H1 (cell line): Measurements from ENCODE around the gene HLA-G. TPM values are rescaled to one million over a fixed set of nuclear protein-coding genes. Genes with fewer than 3 reads are reported as not detected.

Experiments
- CTCF ChIA-PET: fragments of 300-600 bp; sonication (Branson Sonifier 250); formaldehyde crosslinking; loops from one replicate; lab custom pipeline; 2021; ENCODE audit not compliant: partially characterized antibody; lab: Charles Lee
- POLR2A ChIA-PET: fragments of 300-600 bp; sonication (Branson Sonifier 250); formaldehyde crosslinking; loops from one replicate; lab custom pipeline; 2021; ENCODE audit warnings: inconsistent platforms; ENCODE audit not compliant: partially characterized antibody; lab: Charles Lee
- DNase-seq, 2 experiments: peaks; one replicate each; pipeline versions ENCODE4 v3.0.0 to v3.0.0-alpha.2; 2010 to 2022; ENCODE audit warnings: low spot score in 2 of 2, low read depth in 1 of 2, mixed read lengths in 1 of 2
- FAIRE-seq: peaks from 2 replicates; lab custom pipeline; 2011; peaks lifted over from hg19 to GRCh38; lab: Jason Lieb, UNC
- H2AFZ ChIP-seq: 2 replicates; pipeline ENCODE4 v1.8.1; 2012; ENCODE audit warnings: low read length, inconsistent platforms
- H2AK5ac ChIP-seq: 2 replicates; pipeline ENCODE4 v1.6.1; 2013; ENCODE audit warnings: low read depth, low read length
- H2BK120ac ChIP-seq: replicated peaks from 2 replicates; pipeline ENCODE3; 2013; ENCODE audit warnings: low read depth, low read length, inconsistent platforms
- H2BK12ac ChIP-seq: 2 replicates; pipeline ENCODE4 v1.6.1; 2013; ENCODE audit warnings: low read depth, low read length
- H2BK15ac ChIP-seq: 2 replicates; pipeline ENCODE4 v1.6.1; 2013; ENCODE audit warnings: low read length
- H2BK20ac ChIP-seq: 2 replicates; pipeline ENCODE4 v1.6.1; 2013; ENCODE audit warnings: low read length
- H2BK5ac ChIP-seq: 2 replicates; pipeline ENCODE4 v1.6.1; 2013; ENCODE audit warnings: low read depth, low read length
- H3K14ac ChIP-seq: 2 replicates; pipeline ENCODE4 v1.6.1; 2013; ENCODE audit warnings: inconsistent platforms; ENCODE audit not compliant: insufficient read length
- H3K18ac ChIP-seq: 2 replicates; pipeline ENCODE4 v1.6.1; 2013; ENCODE audit warnings: low read length; ENCODE audit errors: extremely low read depth
- H3K23ac ChIP-seq: 2 replicates; pipeline ENCODE4 v1.6.1; 2013; ENCODE audit warnings: inconsistent platforms; ENCODE audit not compliant: insufficient read length
- H3K23me2 ChIP-seq: 2 replicates; pipeline ENCODE4 v1.6.1; 2013; ENCODE audit warnings: low read depth, low read length
- H3K27ac ChIP-seq: 2 replicates; pipeline ENCODE4 v1.6.1; 2011; ENCODE audit warnings: low read depth, low read length, inconsistent platforms
- H3K27me3 ChIP-seq, 4 experiments: replicated peaks in 1 of 4; 1 replicate in 1 of 4; 2 replicates in 3 of 4; pipeline versions ENCODE4 v1.6.1 to v1.8.1; 2011 to 2013; ENCODE audit warnings: low read length in 3 of 4, mild to moderate bottlenecking in 3 of 4, inconsistent platforms in 2 of 4, mixed read lengths in 2 of 4, moderate library complexity in 1 of 4; ENCODE audit not compliant: control insufficient read depth in 3 of 4, insufficient read depth in 3 of 4; ENCODE audit errors: extremely low read depth in 1 of 4
- H3K36me3 ChIP-seq, 4 experiments: 2 replicates each; pipeline versions ENCODE4 v1.6.1 to v1.8.1; 2011 to 2013; ENCODE audit warnings: mild to moderate bottlenecking in 4 of 4, low read length in 3 of 4, moderate library complexity in 2 of 4, control low read depth in 1 of 4, inconsistent platforms in 1 of 4; ENCODE audit not compliant: insufficient read depth in 4 of 4, control insufficient read depth in 2 of 4
- H3K4ac ChIP-seq: replicated peaks from 2 replicates; pipeline ENCODE3; 2013; ENCODE audit warnings: low read length, low read depth, mixed read lengths, inconsistent platforms; ENCODE audit not compliant: insufficient read length
- H3K4me1 ChIP-seq, 4 experiments: replicated peaks in 1 of 4; 1 replicate in 1 of 4; 2 replicates in 3 of 4; pipeline versions ENCODE4 v1.6.1 to v1.8.1; 2011 to 2013; ENCODE audit warnings: low read length in 3 of 4, inconsistent platforms in 2 of 4, mixed read lengths in 1 of 4; ENCODE audit not compliant: insufficient read depth in 4 of 4, control insufficient read depth in 3 of 4
- H3K4me2 ChIP-seq, 2 experiments: 2 replicates each; pipeline versions ENCODE4 v1.6.1 to v1.8.1; 2011 to 2013; ENCODE audit warnings: low read depth in 2 of 2, low read length in 2 of 2, control low read depth in 1 of 2, inconsistent platforms in 1 of 2, mild to moderate bottlenecking in 1 of 2; ENCODE audit not compliant: insufficient read depth in 1 of 2
- H3K4me3 ChIP-seq, 4 experiments: fragments of 200-600, 300-600 bp in 1 of 4; sonication (generic), shearing (Covaris generic), sonication (Bioruptor Twin) in 1 of 4; 2 replicates each; pipeline versions ENCODE4 v1.5.1 to v1.8.1; 2011 to 2016; ENCODE audit warnings: low read length in 4 of 4, low read depth in 3 of 4, control low read depth in 2 of 4, inconsistent platforms in 2 of 4, mild to moderate bottlenecking in 2 of 4, mixed read lengths in 1 of 4, moderate library complexity in 1 of 4; ENCODE audit not compliant: insufficient read depth in 2 of 4; ENCODE audit errors: extremely low read depth in 1 of 4
- H3K56ac ChIP-seq: replicated peaks from 2 replicates; pipeline ENCODE3; 2013; ENCODE audit warnings: low read depth, mild to moderate bottlenecking, mixed read lengths, low read length, inconsistent platforms; ENCODE audit not compliant: insufficient read length
- H3K79me1 ChIP-seq: 2 replicates; pipeline ENCODE4 v1.6.1; 2013; ENCODE audit warnings: low read depth, low read length, control low read depth
- H3K79me2 ChIP-seq, 2 experiments: 2 replicates each; pipeline versions ENCODE4 v1.6.1 to v1.8.1; 2012 to 2013; ENCODE audit warnings: low read length in 2 of 2, mild to moderate bottlenecking in 2 of 2, inconsistent platforms in 1 of 2; ENCODE audit not compliant: insufficient read depth in 2 of 2, control insufficient read depth in 1 of 2
- H3K9ac ChIP-seq, 4 experiments: replicated peaks in 1 of 4; 1 replicate in 1 of 4; 2 replicates in 3 of 4; pipeline versions ENCODE4 v1.6.1 to v1.8.1; 2011 to 2013; ENCODE audit warnings: low read depth in 3 of 4, low read length in 3 of 4, control low read depth in 2 of 4, mild to moderate bottlenecking in 2 of 4, moderate library complexity in 2 of 4, inconsistent platforms in 1 of 4; ENCODE audit errors: extremely low read depth in 1 of 4
- H3K9me3 ChIP-seq, 2 experiments: 2 replicates each; pipeline versions ENCODE4 v1.6.1 to v1.8.1; 2012 to 2013; ENCODE audit warnings: mild to moderate bottlenecking in 2 of 2, moderate library complexity in 2 of 2, control low read depth in 1 of 2, inconsistent platforms in 1 of 2, low read depth in 1 of 2, low read length in 1 of 2, mixed read lengths in 1 of 2; ENCODE audit not compliant: insufficient read depth in 2 of 2
- H4K20me1 ChIP-seq, 2 experiments: replicated peaks in 1 of 2; 2 replicates each; pipeline versions ENCODE3 to v1.8.1; 2011 to 2013; ENCODE audit warnings: inconsistent platforms in 2 of 2, low read length in 2 of 2, mild to moderate bottlenecking in 1 of 2; ENCODE audit not compliant: insufficient read depth in 2 of 2, control insufficient read depth in 1 of 2
- H4K5ac ChIP-seq: 2 replicates; pipeline ENCODE4 v1.6.1; 2013; ENCODE audit warnings: low read length, low read depth, mixed read lengths, inconsistent platforms; ENCODE audit not compliant: insufficient read length
- H4K8ac ChIP-seq: 2 replicates; pipeline ENCODE4 v1.8.0; 2013; ENCODE audit warnings: mild to moderate bottlenecking, moderate library complexity, low read length, inconsistent platforms; ENCODE audit not compliant: insufficient read depth; ENCODE audit errors: extremely low read depth
- H4K91ac ChIP-seq: replicated peaks from 2 replicates; pipeline ENCODE3; 2013; ENCODE audit warnings: low read length, mixed read lengths, inconsistent platforms; ENCODE audit not compliant: insufficient read length
- GABPA ChIP-seq: IDR thresholded peaks from 2 replicates; pipeline ENCODE4 v1.6.1; 2011; ENCODE audit warnings: mild to moderate bottlenecking, low read length, moderate library complexity, borderline replicate concordance; ENCODE audit not compliant: insufficient read depth
- polyA plus RNA-seq, 7 experiments: library from polyadenylated mRNA; depleted of rRNA in 3 of 7; stranded (reverse) in 5 of 7; unstranded in 2 of 7; fragments of >200 nt in 5 of 7; fragments of 200-250 nt in 2 of 7; gene quantifications; 1 replicate in 5 of 7; 2 replicates in 1 of 7; 4 replicates in 1 of 7; pipeline versions ENCODE4 v1.2.1 to v1.2.3, GENCODE V29; 2011 to 2013; ENCODE audit warnings: missing spikeins in 2 of 7, mixed read lengths in 2 of 7
- total RNA-seq: library from RNA; stranded (reverse); fragmentation: NEBNext Ultra II Directional; extraction: Animal tissue kit (Norgen Biotek cat#: 25700); gene quantifications from 2 replicates; pipeline ENCODE4 v1.2.1, GENCODE V29; 2021

Gene HLA-G
- total and polyA plus RNA-seq, 2 of the 8 experiments (the other 6 are each of a cell fraction or from before 2014, with no cell fraction given): 3.2 to 4.8 TPM

DNA sequence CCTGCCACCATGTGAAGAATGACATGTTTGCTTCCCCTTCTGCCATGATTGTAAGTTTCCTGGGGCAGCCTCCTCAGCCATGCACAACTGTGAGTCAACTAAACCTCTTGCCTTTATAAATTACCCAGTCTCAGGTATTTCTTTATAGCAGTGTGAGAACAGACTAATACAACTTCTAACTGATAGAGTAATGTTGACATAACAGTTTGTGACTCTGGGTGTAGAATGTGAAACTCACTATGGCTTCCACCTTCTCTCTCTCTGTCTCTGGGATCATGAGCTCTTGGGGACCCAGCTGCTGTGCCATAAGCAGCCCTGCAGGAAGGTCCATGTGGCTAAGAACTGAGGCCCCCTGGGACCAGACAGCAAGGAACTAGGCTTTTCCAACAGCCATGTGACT is 3.5 kb upstream of the HLA-G start:
- no peak overlapping the region for H2BK15ac ChIP-seq
- POLR2A ChIA-PET: no interaction called here
- CTCF ChIA-PET: interaction anchor here (1.5 to 2.1 kb wide), 3 partner anchors 9 to 129 kb away, joined by 3 to 13 read pairs (median 4); no protein-coding TSS in a partner anchor
- no peak overlapping the region for H3K4me2 ChIP-seq
- no peak overlapping the region for H2BK120ac ChIP-seq
- H3K56ac ChIP-seq: no peak overlapping the region
- no peak overlapping the region for H2AFZ ChIP-seq
- peaks cover 13 to 31% (median 25%) of the 10 kb centered on the region in 4 experiments for H3K27me3 ChIP-seq
- no peak overlapping the region for H2BK5ac ChIP-seq
- no peak overlapping the region for H3K9ac ChIP-seq
- H4K8ac ChIP-seq: no peak overlapping the region
- peaks cover 0 to 5% (median 3%) of the 10 kb centered on the region in 4 experiments; a peak in 5 of 7 replicates for H3K4me1 ChIP-seq
- no peak overlapping the region for H3K14ac ChIP-seq
- H2BK20ac ChIP-seq: no peak overlapping the region
- FAIRE-seq (no peak), DNase-seq (no peak)
- no peak overlapping the region for H2BK12ac ChIP-seq
- H2AK5ac ChIP-seq: no peak overlapping the region
- H3K4me3 ChIP-seq: no peak overlapping the region
- no peaks in the 10 kb centered on the region for H3K79me1 ChIP-seq
- H3K18ac ChIP-seq: no peak overlapping the region
- H4K20me1 ChIP-seq: no peaks in the 10 kb centered on the region
- H3K79me2 ChIP-seq: no peaks in the 10 kb centered on the region
- H3K23ac ChIP-seq: no peak overlapping the region
- H3K36me3 ChIP-seq: no peaks in the 10 kb centered on the region
- H3K27ac ChIP-seq: no peak overlapping the region
- H3K9me3 ChIP-seq: no peaks in the 10 kb centered on the region; a peak in 1 of 4 replicates
- peaks cover 7% of the 10 kb centered on the region; the same call in 1 of the 2 replicates for H3K23me2 ChIP-seq
- no peak overlapping the region for H4K91ac ChIP-seq
- no peak overlapping the region for H3K4ac ChIP-seq
- no peak overlapping the region for H4K5ac ChIP-seq
- TF ChIP-seq GABPA: no peak
